GM19239 (cell line): ENCODE measurements around the gene NCBP2.

ENCODE experiments used
- DNase-seq: peaks from one replicate; pipeline ENCODE4 v3.0.0; 2011; ENCODE audit warnings: low spot score; ENCODE audit not compliant: insufficient read length
- FAIRE-seq: peaks from 2 replicates; lab custom pipeline; 2011; peaks lifted over from hg19 to GRCh38; lab: Jason Lieb, UNC

The NCBP2 gene

GRCh38 chr3:196889844-196890708, 52.3 kb downstream of the NCBP2 start:
- no peak for FAIRE-seq
- no peak for DNase-seq

- DNase-seq: no peak
- no peak for FAIRE-seq
Observed at GRCh38 chr3:196886144-196886543, 56.2 kb downstream of the NCBP2 start.
